GM13976 (cell line): ENCODE measurements around the gene TECR.
"Not testable (repeated sequence)": the region's sequence is repeated elsewhere in the genome, so short reads cannot be mapped to it uniquely, and the experiment has no call there.

ENCODE experiments used
- DNase-seq: peaks from one replicate; pipeline ENCODE4 v3.0.0; 2012; ENCODE audit warnings: low spot score
- CTCF ChIP-seq: IDR thresholded peaks from 2 replicates; pipeline ENCODE4 v1.5.1; 2012; ENCODE audit warnings: borderline replicate concordance, mild to moderate bottlenecking; ENCODE audit not compliant: insufficient read depth; ENCODE audit errors: extremely low read depth, missing control alignments, control extremely low read depth
- in situ Hi-C: fragments of 300-500 bp; cut with MboI; formaldehyde crosslinking; loops from one replicate; pipeline ENCODE4 v1.12.0; 2022; ENCODE audit warnings: low sequenced_read_pairs, mixed read lengths, inconsistent platforms; ENCODE audit not compliant: unreplicated experiment

TECR gene

DNA sequence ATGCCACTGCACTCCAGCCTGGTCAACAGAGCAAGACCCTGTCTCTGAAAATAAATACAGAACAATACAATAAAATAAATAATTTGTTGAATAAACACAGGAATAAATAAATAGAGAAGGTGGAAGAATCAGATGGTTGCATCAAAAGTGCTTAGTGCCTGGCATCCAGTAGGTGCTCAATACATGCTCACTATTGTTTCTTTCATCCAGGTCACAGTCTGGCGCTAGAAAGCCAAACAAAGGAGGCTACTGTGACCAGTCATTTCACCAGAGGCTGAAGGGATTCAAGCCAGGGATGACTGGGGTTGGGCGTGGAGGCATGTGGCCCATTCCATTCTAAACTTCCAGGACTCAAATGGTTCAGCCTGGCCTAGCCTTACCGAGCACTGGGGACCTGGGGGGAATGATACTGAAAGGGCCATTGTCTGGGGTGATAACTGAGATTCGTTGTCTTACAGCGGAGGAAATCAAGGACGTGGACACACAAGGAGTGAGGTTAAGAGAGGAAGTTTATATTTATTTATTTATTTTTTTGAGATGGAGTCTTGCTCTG is 46.1 kb downstream of the TECR start:
- in situ Hi-C loops: loop anchor here (10.0 kb wide), 1 partner anchor 199 kb away; the partner anchor contains the start of gene ADGRE2
- DNase-seq: no peak
- no peak for TF ChIP-seq CTCF

- in situ Hi-C loops: loop anchor here (10.0 kb wide), 1 partner anchor 198 kb away; the partner anchor contains the start of gene ADGRE2
- no peak for TF ChIP-seq CTCF
- no peak for DNase-seq
Observed at GRCh38 chr19:14576363-14576762, 47.0 kb downstream of the TECR start.

DNA sequence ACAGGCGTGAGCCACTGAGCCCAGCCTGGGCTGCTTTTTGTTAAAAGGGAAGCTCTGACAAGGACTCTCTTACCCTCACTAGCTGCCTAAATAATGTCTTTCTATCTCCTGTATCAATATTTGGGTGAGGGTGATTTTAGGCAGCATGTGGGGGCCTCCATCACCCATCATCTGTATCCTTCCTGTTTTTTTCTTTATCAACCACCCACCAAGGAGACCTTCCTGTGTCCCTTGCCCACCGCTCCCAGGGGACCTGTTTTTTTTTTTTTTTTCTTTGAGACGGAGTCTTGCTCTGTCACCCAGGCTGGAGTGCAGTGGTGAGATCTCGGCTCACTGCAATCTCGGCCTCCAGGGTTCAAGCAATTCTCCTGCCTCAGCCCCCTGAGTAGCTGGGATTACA is 47.9 kb downstream of the TECR start:
- TF ChIP-seq CTCF: no peak
- in situ Hi-C loops: loop anchor here (10.0 kb wide), 1 partner anchor 198 kb away; the partner anchor contains the start of gene ADGRE2
- DNase-seq: no peak

- DNase-seq: no peak
- in situ Hi-C loops: loop anchor here (10.0 kb wide), 1 partner anchor 197 kb away; the partner anchor contains the start of gene ADGRE2
- no peak for TF ChIP-seq CTCF
Observed at GRCh38 chr19:14577885-14578427, 48.6 kb downstream of the TECR start.

GRCh38 chr19:14580623-14581237 is 51.3 kb downstream of the TECR start:
- peak; percentile 55 for DNase-seq
- in situ Hi-C loops: no loop called here
- TF ChIP-seq CTCF: no peak

DNA sequence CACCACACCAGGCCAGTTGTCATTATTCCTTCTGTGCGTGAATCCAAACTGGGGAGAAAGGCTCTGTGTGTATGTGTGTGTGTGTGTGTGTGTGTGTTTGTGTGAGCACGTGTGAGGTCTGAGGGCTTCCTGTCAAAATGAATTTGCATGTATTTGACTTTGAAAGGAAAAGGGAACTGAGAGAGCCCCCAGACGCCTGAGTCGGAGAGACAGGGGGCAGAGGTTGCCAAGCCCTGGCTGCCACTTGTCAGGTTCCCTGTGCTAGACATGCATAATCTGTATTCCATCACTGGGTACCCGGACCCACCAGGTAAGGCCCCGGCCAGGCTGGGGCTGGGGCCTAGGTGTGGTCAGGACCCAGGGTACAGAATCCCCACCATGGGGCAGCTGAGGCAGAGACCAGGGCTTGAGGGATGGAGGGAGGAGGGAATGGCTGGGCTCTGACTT is 53.5 kb downstream of the TECR start, which contains the start of gene CLEC17A:
Gene CLEC17A, plus strand, starts transcription at position 191 of the 447 bp plus-strand sequence. Its CDS starts 77 bp downstream, at position 268.
- TF ChIP-seq CTCF: no peak
- in situ Hi-C loops: no loop called here
- DNase-seq: peak; percentile 71

DNA sequence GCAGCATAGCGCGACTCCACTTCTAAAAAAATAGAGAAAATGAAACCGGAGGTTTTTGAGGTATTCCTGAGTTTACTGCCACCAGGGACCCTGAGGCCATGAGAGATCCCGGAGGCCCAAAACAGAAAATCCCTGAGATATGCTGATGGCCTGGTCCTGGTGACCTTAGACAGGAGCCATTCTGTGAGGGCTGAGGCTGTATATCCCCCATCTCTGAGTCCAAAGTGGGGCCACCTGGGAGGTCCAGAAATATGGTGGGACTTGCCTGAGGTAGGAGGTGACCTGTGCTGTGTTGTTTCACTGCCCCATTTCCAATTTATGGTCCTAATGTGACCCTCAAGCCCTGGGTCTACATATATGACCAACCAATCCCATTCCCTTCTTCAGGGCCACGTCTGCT is 55.0 kb downstream of the TECR start:
- DNase-seq, in situ Hi-C loops: not testable (repeated sequence)

DNA sequence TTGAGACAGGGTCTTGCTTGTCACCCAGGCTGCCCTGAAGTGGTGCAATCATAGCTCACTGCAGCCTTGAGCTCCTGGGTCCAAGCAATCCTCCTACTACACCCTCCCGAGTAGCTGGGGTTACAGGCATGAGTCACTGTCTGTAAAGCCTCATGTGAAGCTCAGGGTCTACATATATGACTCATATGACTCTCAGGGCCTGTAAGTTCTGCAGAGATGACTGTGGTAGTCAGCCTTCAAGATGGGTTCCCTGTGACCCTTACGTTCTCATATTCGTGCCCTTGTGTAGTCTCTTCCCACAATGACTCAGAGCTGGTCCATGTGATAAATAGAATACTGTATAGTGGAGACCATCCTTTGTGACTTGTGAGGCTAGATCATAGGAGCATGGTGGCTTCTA is 55.8 kb downstream of the TECR start:
- DNase-seq, in situ Hi-C loops: not testable (repeated sequence)

GRCh38 chr19:14589433-14589832 is 60.0 kb downstream of the TECR start:
- DNase-seq, in situ Hi-C loops: not testable (repeated sequence)
